T-helper 1 cell (primary cell): Measurements from ENCODE around the gene ARPC4.

ENCODE experiments used
- DNase-seq, 5 donors: peaks; one replicate each; pipeline ENCODE4 v3.0.0-alpha.2; 2012 to 2020

The ARPC4 gene

DNA sequence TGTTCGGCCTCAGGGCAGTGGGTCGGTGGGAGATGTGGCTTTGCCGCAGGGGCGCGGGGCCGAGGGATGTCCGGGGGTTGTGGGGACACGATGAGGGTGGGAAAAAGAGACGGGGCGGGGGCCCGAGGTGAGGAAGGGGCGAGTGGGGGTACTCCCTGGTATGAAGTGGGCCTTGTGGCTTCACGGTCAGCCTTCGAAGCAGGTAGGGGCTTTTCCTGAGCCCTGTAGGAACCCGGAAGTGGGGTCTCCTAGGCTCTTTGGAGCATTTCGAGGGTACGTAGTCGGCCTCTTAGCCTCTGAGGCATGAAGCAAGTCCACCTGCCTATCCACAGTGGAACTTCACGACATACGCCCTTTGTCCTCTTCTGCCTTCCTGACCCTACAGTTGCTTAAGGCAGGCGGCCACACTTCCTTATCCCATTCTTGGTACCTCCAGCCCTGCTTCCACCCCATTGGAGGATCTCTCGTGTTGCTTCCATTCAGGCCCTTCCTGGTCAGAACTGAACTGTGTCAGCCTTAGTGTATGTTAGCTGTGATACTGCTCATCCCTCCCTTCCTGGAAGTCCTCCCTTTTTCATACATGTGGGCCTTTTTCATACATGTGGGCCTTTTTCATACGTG is 389 bp downstream of the ARPC4 start:
- DNase-seq: peak in 3 of 5 donors; percentile 9 to 40 (median 29)

DNA sequence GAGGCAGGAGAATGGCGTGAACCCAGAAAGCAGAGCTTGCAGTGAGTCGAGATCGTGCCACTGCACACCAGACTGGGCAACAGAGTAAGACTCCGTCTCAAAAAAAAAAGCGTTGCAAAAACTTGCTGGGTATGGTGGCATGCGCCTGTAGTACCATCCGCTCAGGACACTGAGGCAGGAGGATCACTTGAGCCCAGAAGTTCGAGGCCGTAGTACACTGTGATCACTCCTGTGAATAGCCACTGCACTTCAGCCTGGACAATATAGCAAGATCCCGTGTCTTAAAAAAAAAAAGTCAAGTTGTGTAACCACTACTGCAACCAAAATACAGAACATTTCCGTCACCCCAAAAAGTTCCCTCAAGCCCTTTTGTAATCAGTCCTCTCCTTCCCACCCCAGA is 1.5 kb downstream of the ARPC4 start:
- no peak for DNase-seq

DNA sequence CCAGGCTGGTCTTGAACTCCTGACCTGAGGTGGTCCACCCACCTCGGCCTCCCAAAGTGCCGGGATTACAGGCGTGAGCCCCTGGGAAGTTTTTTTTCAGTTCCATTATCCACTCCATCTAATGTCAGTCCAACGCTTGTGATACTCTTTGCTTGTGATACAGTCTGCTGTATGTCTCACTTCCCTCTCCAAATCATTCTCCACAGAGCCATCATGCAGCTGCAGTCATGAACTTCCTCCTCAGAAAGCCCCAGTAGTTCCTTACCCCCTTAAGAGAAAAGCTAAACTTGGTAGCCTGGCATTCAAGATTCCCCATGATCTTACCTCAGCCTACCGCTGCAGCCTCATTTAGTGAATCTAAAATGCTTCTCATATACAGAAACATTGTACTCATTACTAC is 2.3 kb downstream of the ARPC4 start:
- no peak for DNase-seq

DNA sequence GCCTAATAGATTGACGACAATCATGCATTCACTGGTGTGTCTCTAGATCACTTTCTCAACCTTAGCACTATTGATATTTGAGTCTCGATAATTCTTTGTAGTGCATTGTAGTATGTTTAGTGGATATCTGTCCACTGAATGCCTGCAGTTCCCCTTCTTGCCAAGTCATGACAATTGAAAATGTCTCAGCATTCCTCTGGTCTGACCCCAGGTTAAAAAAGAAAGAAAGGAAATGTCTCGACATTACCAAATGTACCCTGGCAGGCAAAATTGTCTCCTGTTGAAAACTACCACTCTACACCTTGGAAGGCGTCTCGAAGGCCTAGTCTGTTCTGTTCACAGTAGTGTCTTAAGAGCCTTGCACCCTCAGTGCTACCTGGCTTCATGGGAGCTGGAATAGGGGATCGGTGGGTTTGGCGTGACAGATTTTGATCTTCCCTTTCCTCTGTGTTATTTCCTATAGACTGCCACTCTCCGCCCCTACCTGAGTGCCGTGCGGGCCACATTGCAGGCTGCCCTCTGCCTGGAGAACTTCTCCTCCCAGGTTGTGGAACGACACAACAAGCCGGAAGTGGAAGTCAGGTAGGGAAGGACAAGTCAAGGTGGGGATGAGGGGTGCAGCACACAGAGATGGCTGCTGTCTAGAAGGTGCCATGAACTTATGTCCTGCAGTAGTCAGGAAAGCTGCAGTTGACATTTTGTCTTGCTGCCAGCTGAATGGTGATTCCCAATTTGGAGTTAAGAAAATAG is 4.5 kb downstream of the ARPC4 start:
- no peak for DNase-seq

DNA sequence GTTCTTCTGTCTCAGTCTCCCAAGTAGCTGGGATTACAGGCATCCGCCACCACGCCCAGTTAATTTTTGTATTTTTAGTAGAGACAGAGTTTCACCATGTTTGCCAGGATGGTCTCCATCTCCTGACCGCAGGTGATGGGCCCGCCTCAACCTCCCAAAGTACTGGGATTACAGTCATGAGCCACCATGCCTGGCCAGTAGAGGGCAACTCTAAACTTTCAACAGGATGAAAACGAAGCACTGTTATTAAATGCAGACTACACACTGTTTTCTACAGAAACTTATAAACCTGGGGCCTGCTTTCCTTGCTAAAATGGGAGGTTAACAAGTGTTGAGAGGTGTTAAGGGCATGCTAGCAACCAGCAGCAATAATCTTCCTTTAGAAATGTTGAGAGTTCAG is 7.6 kb downstream of the ARPC4 start:
- no peak for DNase-seq

DNA sequence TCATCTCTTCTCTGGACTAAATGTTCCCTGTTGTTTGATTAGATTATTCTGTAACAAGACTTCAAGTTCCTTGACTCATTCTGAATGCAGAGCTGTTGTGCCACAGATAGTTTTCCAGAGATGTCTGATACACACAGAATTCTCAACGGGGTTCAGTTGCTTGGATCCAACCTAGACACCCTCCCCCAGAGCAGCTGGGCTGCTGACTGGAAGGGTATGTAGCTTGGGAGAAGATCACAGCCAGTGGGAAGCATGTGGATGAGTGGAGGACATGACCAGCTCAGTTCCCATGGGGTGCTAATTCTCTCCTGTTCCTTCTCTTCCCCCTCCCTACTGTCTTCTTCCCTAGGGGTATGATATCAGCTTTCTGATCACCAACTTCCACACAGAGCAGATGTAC is 10.6 kb downstream of the ARPC4 start:
- no peak for DNase-seq

DNA sequence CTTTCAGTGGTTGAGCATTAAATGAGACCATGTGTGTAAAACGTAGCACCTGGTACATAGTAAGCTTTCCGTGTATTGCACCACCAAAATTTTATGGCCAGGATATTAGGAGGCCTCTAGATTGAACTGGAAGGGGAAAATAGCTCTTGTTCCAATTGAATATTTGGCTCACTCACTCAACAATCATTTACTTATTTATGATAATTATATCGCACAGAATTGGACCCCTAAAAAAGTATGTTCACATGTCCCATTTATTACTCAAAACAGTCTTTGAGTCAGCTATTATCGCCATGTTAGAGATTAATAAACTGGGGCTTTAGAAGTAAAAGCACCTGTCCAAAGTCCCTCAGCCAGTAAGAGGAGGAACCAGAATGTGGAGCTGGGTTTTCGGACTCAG is 12.1 kb downstream of the ARPC4 start:
- no peak for DNase-seq

DNA sequence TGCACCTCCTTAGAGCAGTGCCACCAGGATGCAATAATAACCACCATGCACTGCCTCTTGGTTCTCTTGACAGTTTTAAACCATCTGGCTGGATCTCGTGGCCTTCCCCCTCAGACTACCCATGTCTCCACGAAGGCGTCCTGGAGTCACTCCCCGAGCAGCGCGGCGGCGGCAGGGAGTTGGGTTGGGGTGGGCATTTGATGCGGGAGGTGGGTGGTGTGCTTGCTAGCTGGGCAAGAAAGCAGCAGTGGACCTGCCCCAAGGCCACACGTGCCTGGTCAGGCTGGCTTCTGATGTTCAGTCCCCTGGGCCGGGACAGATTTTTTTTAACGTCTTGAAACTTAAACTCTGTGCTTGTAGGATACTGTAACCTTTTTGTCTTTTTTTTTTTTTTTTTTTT is 13.3 kb downstream of the ARPC4 start:
- DNase-seq: no peak

DNA sequence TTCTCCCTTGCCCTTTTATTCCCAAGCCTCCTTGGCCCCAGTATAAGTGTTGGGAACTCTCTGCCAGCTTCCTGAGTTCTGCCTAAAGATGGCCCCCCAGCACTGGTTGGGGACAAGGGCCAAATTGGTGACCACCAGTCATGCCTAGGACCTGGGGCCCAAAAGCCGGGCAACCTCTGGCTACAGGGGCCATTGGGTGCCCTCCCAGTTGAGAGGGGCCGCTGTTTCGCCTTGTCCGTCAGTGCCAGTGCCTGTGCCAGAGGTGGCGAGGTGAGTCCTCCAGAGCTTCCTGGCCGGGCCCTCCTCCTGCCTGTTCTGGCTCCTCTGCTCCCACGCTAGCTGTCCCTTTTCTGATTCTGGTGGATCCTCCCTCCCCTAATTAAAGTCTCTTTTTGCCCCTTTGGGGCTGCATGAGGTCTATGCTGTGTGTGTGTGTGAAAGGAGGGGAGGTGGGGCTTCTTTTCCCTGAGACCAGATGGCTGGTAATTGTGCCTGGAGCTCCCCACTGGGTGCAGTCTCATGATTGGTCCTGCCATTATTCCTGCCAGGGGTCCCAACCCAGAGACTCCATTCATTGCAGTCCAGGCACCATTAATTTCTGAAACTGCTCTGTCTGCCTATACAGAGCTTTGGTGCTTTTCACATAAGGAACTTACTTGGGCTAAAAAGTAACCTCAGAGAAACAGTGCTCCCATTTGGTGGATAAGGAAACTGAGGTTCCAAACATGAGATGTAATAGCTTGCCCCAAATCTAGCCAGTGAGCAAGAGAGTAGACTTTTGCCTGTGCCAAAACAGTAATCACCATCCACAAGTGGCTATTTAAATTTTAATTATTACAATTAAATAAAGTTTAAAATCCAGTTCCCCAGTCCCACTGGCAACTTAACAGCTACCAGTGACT is 14.1 kb downstream of the ARPC4 start:
- DNase-seq: no peak

DNA sequence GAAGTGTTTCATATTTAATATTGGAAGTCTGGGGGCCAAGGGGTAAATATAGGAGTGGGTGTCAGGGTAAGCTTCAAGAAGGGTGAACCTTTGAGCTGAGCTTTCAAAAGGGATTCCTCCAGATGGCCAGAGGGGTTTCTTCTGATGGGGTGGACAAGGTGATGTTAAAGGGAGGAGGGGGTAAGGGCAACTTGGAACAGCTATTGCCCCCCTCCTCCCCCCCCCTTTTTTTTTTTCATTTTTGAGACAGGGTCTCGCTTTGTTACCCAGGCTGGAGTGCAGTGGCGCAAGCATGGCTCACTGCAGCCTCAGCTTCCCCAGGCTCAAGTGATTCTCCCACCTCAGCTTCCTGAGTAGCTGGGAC is 15.1 kb downstream of the ARPC4 start:
- DNase-seq: no peak

DNA sequence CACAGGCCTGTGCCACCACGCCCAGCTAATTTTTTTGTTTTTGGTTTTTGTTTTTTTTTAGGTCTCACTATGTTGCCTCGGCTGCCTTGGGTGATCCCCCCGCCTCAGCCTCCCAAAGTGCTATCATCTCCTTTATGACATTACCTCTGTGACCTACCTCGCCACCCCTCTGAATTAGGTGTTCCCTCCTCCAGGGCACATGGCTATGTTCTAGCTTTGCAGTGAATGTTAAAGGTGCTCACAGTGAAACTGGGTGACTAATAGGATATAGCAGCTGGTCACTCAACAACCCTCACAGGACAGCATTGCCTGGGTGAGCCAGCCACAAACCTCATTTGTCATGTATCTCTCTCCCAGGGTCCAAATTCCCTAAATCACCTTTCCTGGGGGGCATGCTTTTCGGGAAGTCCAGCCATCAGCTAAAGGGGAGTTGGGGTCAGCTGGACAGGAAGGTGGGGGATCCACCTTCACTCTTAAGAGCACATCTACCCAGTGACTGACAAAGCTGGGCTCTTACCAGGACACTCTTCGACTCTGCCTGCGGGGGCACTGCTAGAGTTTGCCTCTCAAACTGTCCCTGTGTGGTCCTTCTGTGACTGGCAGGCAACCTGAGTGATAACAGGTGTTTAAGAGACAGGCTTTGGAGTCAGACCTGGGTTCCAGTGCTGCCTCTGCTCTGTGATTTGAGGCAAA is 15.6 kb downstream of the ARPC4 start:
- peak in 4 of 5 donors; percentile 21 to 60 (median 29) for DNase-seq

DNA sequence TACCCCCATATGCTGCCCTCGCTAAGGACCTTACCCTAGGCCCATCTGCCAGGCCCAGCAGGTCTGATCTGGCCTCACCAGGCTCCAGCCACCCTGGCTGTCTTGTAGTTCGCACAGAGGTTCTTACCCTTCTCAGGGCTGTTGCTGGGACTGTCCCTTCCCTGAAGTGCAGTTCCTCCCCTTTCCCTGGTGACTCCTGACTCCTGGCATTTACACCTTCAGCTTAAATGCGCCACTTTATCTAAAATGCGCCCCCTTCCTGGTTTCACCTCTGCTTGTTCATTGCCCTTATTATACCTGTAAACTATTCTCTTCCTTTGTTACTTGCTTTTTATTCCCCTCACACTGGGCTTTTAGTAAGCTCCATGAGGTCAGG is 16.3 kb downstream of the ARPC4 start:
- no peak for DNase-seq

DNA sequence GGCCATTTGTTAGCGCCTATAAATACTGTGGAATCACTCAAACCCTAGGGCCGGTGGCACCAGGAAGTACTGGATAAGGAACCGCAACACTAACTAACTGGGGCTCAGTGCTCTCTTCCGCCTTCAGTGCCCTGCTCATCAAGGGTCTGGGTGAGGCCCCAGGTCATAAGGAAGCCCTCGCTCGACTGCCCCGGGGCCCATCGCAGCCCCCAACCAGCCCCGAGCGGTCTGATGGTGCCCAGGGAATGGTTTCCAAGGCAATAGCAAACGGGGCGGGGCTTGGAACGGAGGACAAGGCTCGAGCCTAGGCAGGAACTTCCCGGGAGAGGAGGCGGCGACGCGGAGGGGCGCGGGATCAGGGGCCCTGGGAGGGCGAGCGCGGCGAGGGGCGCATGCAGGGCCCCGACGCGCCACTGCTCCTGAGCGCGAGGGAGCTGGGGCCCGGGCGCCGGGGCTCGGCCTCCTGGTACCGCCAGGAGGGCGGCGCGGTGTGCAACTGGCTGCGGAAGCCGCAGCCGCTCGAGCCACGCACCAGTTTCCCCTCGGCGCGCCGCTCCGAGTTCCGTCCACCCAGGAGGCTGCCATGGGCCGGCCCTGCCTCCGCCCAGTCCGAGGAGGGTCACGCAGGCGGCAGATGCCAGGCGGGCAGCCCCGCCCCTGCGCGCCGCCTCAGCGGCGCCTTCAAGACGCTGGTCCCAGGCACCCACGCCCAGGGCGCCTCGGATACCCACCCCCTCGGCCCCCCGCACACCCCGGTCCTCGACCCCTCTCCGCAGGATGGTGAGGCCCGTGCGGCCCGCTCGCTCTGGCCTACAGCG is 16.9 kb downstream of the ARPC4 start, which contains the start of gene TTLL3:
Gene TTLL3 (plus strand): TSS at position 648 of the 818 bp plus-strand sequence. CDS start 400 bp downstream, outside the sequence.
- DNase-seq: peak in 4 of 5 donors; percentile 28 to 54 (median 36)

DNA sequence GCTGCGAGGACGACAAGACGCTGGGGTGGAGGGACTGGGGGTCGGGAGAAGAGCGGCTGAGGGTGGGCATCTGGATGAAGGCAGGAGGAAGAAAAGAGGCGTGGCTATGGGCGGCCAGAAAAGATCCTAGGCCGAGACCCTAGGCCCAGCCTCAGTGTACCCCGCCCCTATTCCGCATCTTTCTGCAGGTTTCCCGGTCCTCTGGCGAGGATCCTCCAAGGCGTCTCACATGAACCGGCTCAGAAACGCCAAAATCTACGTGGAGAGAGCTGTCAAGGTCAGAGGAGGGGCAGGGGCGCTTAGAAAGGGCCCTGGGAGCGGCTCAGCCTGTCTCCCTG is 17.5 kb downstream of the ARPC4 start:
- DNase-seq: no peak

DNA sequence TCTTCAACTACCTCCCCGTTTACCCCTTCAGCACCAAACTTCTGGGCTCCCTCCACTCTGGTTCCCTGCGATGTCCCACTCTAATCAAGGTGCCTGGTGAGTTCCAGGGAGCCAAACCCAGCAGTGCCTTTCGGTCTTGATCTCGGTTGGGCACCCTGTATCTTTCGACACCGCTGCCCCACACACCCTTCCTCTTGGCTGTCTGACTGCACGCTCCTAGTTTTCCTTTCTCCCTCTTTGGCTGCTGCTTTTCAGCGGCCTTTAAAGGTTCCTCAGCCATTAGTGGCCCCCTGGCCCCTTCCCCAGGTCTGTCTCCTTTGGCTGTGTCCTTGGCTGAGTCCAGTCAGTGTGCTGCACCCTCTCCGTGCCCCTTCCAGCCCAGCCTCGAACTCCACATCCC is 18.0 kb downstream of the ARPC4 start:
- no peak for DNase-seq

DNA sequence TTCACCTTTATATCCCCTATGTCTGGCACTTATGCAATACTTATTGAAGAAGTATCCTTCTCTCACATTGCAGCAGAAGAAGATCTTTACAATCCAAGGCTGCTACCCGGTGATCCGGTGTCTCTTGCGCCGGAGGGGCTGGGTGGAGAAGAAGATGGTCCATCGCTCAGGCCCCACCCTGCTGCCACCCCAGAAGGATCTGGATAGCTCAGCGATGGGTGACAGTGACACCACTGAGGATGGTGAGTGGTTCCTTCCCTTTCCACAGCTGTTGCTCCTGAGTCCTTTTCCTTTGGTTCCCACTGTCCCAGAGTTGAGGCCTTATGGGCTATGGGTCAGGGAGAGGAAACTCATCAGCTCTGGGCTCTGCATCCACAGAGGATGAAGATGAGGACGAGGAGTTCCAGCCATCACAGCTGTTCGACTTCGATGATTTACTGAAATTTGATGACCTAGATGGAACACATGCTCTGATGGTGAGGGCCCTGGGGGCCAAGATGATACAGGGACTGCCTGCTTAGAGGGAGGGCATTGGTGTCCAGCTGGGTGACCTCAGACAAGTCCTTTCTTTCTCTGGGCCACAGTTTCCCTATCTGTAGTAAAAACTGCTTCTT is 20.1 kb downstream of the ARPC4 start:
- no peak for DNase-seq

DNA sequence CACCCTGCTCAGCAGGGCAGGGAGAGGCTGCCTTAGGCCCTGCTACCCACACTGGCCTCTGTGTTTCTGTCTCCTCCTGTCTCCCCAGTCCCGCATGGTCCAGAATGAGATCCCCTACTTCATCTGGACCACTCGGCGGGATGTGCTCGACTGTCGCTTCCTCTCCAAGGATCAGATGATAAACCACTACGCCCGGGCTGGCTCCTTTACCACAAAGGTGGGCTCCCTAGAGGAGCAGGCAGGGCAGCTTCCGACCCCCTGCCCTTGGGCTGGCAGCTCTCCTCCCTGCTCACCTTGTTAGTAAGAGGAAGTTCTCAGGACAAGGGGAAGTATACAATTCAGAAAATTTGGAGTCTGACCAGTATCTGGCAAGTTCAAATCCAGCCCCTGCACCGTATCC is 23.1 kb downstream of the ARPC4 start:
- no peak for DNase-seq

DNA sequence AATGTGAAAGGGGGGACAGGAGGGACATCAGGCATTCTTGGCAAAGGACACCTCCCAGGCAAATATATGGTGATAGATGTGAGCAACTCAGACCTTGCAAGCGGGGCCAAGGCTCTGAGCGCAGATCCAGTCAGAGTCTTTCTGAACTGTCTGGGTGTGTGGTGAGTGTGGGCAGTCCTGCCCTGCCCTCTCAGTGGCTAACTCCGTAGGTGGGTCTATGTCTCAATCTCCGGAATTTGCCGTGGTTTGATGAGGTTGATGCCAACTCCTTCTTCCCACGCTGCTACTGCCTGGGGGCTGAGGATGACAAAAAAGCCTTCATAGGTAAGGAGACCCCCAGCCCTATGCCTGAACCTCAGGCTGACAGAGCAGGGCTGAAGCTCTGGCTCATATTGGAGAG is 24.6 kb downstream of the ARPC4 start:
- DNase-seq: no peak

DNA sequence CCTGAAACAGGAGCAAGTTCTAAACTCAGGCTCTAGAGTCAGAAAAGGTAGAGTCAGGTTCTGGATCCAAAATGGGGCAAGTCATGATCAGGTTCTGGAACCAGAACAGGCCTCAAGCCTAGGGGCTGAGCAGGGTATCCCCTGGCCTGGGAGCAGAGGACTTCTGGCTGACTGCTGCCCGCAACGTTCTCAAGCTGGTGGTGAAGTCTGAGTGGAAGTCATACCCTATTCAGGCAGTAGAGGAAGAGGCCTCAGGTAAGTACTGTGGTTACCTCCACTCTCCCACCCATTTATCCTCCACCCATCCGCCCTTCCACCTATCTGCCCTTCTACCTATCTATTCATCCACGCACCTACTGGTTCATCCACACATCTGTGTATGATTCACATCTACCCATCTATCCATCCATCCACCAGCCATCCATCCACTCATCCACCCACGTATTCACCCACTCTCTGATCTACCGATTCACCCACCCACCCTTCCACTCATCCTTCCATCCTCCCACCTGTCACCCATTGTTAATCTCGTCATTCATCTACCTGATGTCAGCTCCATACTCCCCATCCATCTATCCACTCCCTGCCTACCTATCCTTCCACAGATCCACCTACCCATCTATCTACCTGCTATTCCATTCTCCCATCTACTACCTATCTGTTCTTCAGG is 25.9 kb downstream of the ARPC4 start:
- DNase-seq: no peak

DNA sequence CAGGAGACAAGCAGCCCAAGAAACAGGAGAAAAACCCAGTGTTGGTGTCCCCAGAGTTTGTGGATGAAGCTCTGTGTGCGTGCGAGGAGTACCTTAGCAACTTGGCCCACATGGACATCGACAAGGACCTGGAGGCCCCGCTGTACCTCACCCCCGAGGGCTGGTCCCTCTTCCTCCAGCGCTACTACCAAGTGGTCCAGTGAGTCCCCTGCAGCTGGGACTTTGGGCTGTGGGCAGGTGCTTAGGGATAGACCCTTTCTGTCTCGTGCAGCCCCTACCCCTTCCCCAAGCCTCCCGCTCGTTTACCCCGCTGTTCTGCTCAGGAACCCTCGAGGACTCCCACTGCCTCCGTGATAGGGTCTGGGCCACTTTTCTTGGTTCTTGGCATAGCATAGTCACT is 27.7 kb downstream of the ARPC4 start:
- DNase-seq: no peak

DNA sequence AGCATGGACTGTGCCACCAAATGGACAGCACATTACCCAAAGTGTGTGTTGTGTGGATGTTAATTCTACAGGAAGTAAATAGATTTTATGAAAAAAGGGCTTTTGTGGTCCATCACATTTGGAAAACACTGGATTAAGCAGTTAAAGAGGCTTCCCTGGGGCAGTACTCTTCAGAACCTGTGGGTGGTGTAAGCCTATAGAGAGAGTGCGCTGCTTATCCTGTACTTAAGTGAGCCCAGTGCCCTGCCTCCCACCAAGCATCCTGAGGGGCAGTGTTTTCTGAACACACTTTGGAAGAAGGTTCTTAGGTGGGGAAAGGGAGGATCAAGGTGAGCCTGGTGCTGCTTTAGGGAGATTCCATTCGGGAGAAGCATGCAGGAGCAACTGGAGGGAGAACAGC is 28.1 kb downstream of the ARPC4 start:
- no peak for DNase-seq
